H9 (cell line): Measurements from ENCODE around the gene BMERB1. TPM values are rescaled to one million over a fixed set of nuclear protein-coding genes. Genes with fewer than 3 reads are reported as not detected.

ENCODE experiments used
- DNase-seq: peaks from one replicate; pipeline ENCODE4 v3.0.0-alpha.2; 2017
- H2AFZ ChIP-seq: one replicate; pipeline ENCODE4 v1.6.1; 2013; ENCODE audit warnings: mild to moderate bottlenecking, low read length, control low read depth, moderate library complexity
- H2AK5ac ChIP-seq: 2 replicates; pipeline ENCODE4 v1.6.1; 2013; ENCODE audit warnings: low read length, control low read depth, mixed read lengths; ENCODE audit not compliant: insufficient read length
- H2BK120ac ChIP-seq: one replicate; pipeline ENCODE4 v1.6.1; 2013; ENCODE audit warnings: low read depth, mild to moderate bottlenecking, low read length, control low read depth, inconsistent platforms; ENCODE audit not compliant: poor library complexity, severe bottlenecking
- H2BK12ac ChIP-seq: 2 replicates; pipeline ENCODE4 v1.6.1; 2013; ENCODE audit warnings: low read length, control low read depth, mixed read lengths, low read depth; ENCODE audit not compliant: insufficient read length
- H2BK15ac ChIP-seq: 2 replicates; pipeline ENCODE4 v1.6.1; 2013; ENCODE audit warnings: low read depth, low read length, control low read depth
- H2BK20ac ChIP-seq: one replicate; pipeline ENCODE4 v1.6.1; 2013; ENCODE audit warnings: low read depth, mild to moderate bottlenecking, low read length, control low read depth, inconsistent platforms; ENCODE audit not compliant: poor library complexity, severe bottlenecking
- H2BK5ac ChIP-seq: 2 replicates; pipeline ENCODE4 v1.6.1; 2013; ENCODE audit warnings: low read length, control low read depth, mixed read lengths; ENCODE audit not compliant: insufficient read length
- H3K14ac ChIP-seq: 2 replicates; pipeline ENCODE4 v1.6.1; 2013; ENCODE audit warnings: low read length, control low read depth; ENCODE audit not compliant: insufficient read depth
- H3K18ac ChIP-seq: 2 replicates; pipeline ENCODE4 v1.6.1; 2013; ENCODE audit warnings: low read depth, mild to moderate bottlenecking, mixed read lengths, low read length, control low read depth; ENCODE audit not compliant: insufficient read length
- H3K23ac ChIP-seq: 2 replicates; pipeline ENCODE4 v1.6.1; 2013; ENCODE audit warnings: low read length, control low read depth, mixed read lengths, low read depth; ENCODE audit not compliant: insufficient read length
- H3K23me2 ChIP-seq: 2 replicates; pipeline ENCODE4 v1.6.1; 2013; ENCODE audit warnings: low read depth, mild to moderate bottlenecking, mixed read lengths, low read length, control low read depth; ENCODE audit not compliant: insufficient read length, poor library complexity, severe bottlenecking
- H3K27ac ChIP-seq: 2 replicates; pipeline ENCODE4 v1.5.1; 2013; ENCODE audit warnings: low read length, control low read depth, mixed read lengths, low read depth; ENCODE audit not compliant: insufficient read length
- H3K27me3 ChIP-seq: 2 replicates; pipeline ENCODE4 v1.6.1; 2013; ENCODE audit warnings: low read length, control low read depth, inconsistent platforms; ENCODE audit not compliant: insufficient read depth
- H3K4ac ChIP-seq: 2 replicates; pipeline ENCODE4 v1.6.1; 2013; ENCODE audit warnings: low read depth, mild to moderate bottlenecking, control low read depth, inconsistent platforms, low read length, moderate library complexity
- H3K4me1 ChIP-seq: 2 replicates; pipeline ENCODE4 v1.6.1; 2013; ENCODE audit warnings: low read length, control low read depth, inconsistent platforms; ENCODE audit not compliant: insufficient read depth
- H3K4me2 ChIP-seq: 2 replicates; pipeline ENCODE4 v1.6.1; 2013; ENCODE audit warnings: low read length, control low read depth, mixed read lengths; ENCODE audit not compliant: insufficient read length, insufficient read depth
- H3K56ac ChIP-seq: 2 replicates; pipeline ENCODE4 v1.6.1; 2013; ENCODE audit warnings: low read depth, mild to moderate bottlenecking, mixed read lengths, low read length, control low read depth; ENCODE audit not compliant: insufficient read length
- H3K79me1 ChIP-seq: 2 replicates; pipeline ENCODE4 v1.6.1; 2013; ENCODE audit warnings: low read depth, mild to moderate bottlenecking, moderate library complexity, low read length, control low read depth, inconsistent platforms; ENCODE audit not compliant: insufficient read depth, poor library complexity, severe bottlenecking
- H3K79me2 ChIP-seq: 2 replicates; pipeline ENCODE4 v1.6.1; 2013; ENCODE audit warnings: low read length, control low read depth, inconsistent platforms; ENCODE audit not compliant: insufficient read depth
- H3K9ac ChIP-seq: 2 replicates; pipeline ENCODE4 v1.6.1; 2013; ENCODE audit warnings: low read length, control low read depth, mixed read lengths; ENCODE audit not compliant: insufficient read length; ENCODE audit errors: extremely low read depth
- H3K9me3 ChIP-seq: one replicate; pipeline ENCODE4 v1.6.1; 2013; ENCODE audit warnings: low read depth, low read length, inconsistent platforms; ENCODE audit not compliant: control insufficient read depth
- H3T11ph ChIP-seq: one replicate; pipeline ENCODE4 v1.6.1; 2013; ENCODE audit warnings: mild to moderate bottlenecking, low read length, control low read depth, inconsistent platforms
- H4K20me1 ChIP-seq: one replicate; pipeline ENCODE4 v1.6.1; 2013; ENCODE audit not compliant: control insufficient read depth, insufficient read length, insufficient read depth
- H4K5ac ChIP-seq: 2 replicates; pipeline ENCODE4 v1.6.1; 2013; ENCODE audit warnings: low read depth, mild to moderate bottlenecking, mixed read lengths, low read length, control low read depth; ENCODE audit not compliant: insufficient read length
- H4K8ac ChIP-seq: replicated peaks from 2 replicates; pipeline ENCODE4 v1.6.1; 2013; ENCODE audit warnings: low read length, control low read depth, mixed read lengths, low read depth; ENCODE audit not compliant: insufficient read length
- H4K91ac ChIP-seq: 2 replicates; pipeline ENCODE4 v1.6.1; 2013; ENCODE audit warnings: low read depth, mild to moderate bottlenecking, moderate library complexity, mixed read lengths, low read length, control low read depth; ENCODE audit not compliant: insufficient read length
- H3K27ac Mint-ChIP-seq, 3 experiments: 2 replicates in 2 of 3; 3 replicates in 1 of 3; pipeline ENCODE4 v1.8.0; 2020 to 2021; ENCODE audit warnings: mixed read lengths in 3 of 3, mild to moderate bottlenecking in 1 of 3, moderate library complexity in 1 of 3
- H3K27me3 Mint-ChIP-seq: 2 replicates; pipeline ENCODE4 v1.8.0; 2021; ENCODE audit warnings: low read depth, mild to moderate bottlenecking, moderate library complexity, mixed read lengths
- H3K36me3 Mint-ChIP-seq, 3 experiments: 2 replicates in 2 of 3; 3 replicates in 1 of 3; pipeline ENCODE4 v1.8.0; 2020 to 2021; ENCODE audit warnings: low read depth in 3 of 3, mixed read lengths in 3 of 3; ENCODE audit not compliant: insufficient read depth in 1 of 3
- H3K4me1 Mint-ChIP-seq, 2 experiments: 2 replicates each; pipeline ENCODE4 v1.8.0; 2020; ENCODE audit warnings: mixed read lengths in 2 of 2
- H3K4me3 Mint-ChIP-seq, 2 experiments: 2 replicates in 1 of 2; 3 replicates in 1 of 2; pipeline ENCODE4 v1.8.0; 2020 to 2021; ENCODE audit warnings: mild to moderate bottlenecking in 2 of 2, mixed read lengths in 2 of 2, moderate library complexity in 1 of 2
- H3K9me3 Mint-ChIP-seq, 2 experiments: 2 replicates in 1 of 2; 3 replicates in 1 of 2; pipeline ENCODE4 v1.8.0; 2020; ENCODE audit warnings: mild to moderate bottlenecking in 2 of 2, mixed read lengths in 2 of 2, moderate library complexity in 1 of 2
- WGBS: extraction: QIAGEN DNeasy Blood & Tissue Kit; methylation state at CpG from one replicate; pipeline ENCODE4 v1.1.7; 2013; ENCODE audit warnings: missing lambda C conversion rate, low lambda C conversion rate, mixed read lengths; ENCODE audit not compliant: insufficient read length; ENCODE audit errors: extremely low coverage; 5-methylcytosine and 5-hydroxymethylcytosine counted together
- total RNA-seq: library from RNA; stranded (reverse); gene quantifications from 2 replicates; pipeline ENCODE4 v1.2.1, GENCODE V29; 2021
- TF ChIP-seq, protein P1 (sequence below): fragments of 200-600 bp; sonication (generic); conservative IDR thresholded peaks from 3 replicates; pipeline ENCODE4 v1.8.0; 2021; ENCODE audit warnings: antibody characterized with exemption, mild to moderate bottlenecking

Gene BMERB1
- total RNA-seq, 1 experiment from 2014 or later, result 19.5 TPM

DNA sequence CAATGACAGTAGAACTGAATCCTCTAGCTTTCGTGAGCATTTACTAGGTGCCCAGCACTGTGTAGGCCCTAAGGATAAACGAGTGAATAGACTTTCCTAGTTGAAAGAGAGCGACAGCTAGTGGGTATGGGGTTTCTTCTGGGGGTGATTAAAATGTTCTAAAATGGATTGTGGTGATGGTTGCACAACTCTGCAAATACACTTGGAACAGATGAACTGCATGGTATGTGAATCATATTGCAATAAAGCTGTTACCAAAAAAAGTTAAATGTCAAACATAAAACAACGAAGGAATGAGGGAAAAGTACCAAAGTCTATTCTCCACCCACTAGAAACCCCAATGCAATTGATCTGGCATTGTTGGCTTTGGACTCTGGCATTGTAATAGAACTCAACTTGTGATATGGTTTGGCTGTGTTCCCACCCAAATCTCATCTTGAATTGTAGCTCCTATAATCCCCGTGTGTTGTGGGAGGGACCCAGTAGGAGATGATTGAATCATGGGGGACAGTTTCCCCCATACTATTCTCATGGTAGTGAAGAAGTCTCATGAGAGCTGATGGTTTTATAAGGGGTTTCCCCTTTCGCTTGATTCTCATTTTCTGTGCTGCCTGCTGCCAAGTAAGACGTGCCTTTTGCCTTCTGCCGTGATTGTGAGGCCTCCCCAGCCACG, 138.1 kb downstream of the BMERB1 start:
- no peak overlapping the region for H3K27ac ChIP-seq
- H4K8ac ChIP-seq, result no peak overlapping the region
- H4K5ac ChIP-seq, result no peak overlapping the region
- no peak overlapping the region for H2BK15ac ChIP-seq
- no peak overlapping the region for H3K9ac ChIP-seq
- no peak overlapping the region for H2BK20ac ChIP-seq
- H2BK120ac ChIP-seq, result no peak overlapping the region
- H4K91ac ChIP-seq, result no peak overlapping the region
- no peak overlapping the region for H2BK5ac ChIP-seq
- peaks cover 2% of the 10 kb centered on the region; the same call in 1 of the 2 replicates for H3K4me1 ChIP-seq
- no peak overlapping the region for H3K4me2 ChIP-seq
- no peak overlapping the region for H3K4me3 Mint-ChIP-seq
- no peak overlapping the region for H3T11ph ChIP-seq
- no peaks in the 10 kb centered on the region for H3K79me1 ChIP-seq
- no peaks in the 10 kb centered on the region for H3K9me3 ChIP-seq
- DNase-seq, result no peak
- H3K79me2 ChIP-seq, result no peaks in the 10 kb centered on the region
- no peak overlapping the region for H2AK5ac ChIP-seq
- H3K56ac ChIP-seq, result no peak overlapping the region
- peaks cover 8 to 13% (median 10%) of the 10 kb centered on the region in 3 experiments; a peak in 6 of 7 replicates for H3K36me3 Mint-ChIP-seq
- no peaks in the 10 kb centered on the region for H3K27me3 ChIP-seq
- peaks cover 15 to 21% of the 10 kb centered on the region in 2 experiments for H3K4me1 Mint-ChIP-seq
- H3K14ac ChIP-seq, result no peak overlapping the region
- no peaks in the 10 kb centered on the region for H4K20me1 ChIP-seq
- no peaks in the 10 kb centered on the region; a peak in 1 of 5 replicates for H3K9me3 Mint-ChIP-seq
- H3K23me2 ChIP-seq, result no peaks in the 10 kb centered on the region
- no peaks in the 10 kb centered on the region for H3K27me3 Mint-ChIP-seq
- H3K27ac Mint-ChIP-seq, result no peak overlapping the region
- no CpG with 5 or more reads among the region's 9 CpGs for WGBS
- H2AFZ ChIP-seq, result no peak overlapping the region
- no peak overlapping the region for H3K4ac ChIP-seq
- H3K23ac ChIP-seq, result no peak overlapping the region
- H3K18ac ChIP-seq, result no peak overlapping the region
- no peak overlapping the region for H2BK12ac ChIP-seq
- TF ChIP-seq, protein P1, sequence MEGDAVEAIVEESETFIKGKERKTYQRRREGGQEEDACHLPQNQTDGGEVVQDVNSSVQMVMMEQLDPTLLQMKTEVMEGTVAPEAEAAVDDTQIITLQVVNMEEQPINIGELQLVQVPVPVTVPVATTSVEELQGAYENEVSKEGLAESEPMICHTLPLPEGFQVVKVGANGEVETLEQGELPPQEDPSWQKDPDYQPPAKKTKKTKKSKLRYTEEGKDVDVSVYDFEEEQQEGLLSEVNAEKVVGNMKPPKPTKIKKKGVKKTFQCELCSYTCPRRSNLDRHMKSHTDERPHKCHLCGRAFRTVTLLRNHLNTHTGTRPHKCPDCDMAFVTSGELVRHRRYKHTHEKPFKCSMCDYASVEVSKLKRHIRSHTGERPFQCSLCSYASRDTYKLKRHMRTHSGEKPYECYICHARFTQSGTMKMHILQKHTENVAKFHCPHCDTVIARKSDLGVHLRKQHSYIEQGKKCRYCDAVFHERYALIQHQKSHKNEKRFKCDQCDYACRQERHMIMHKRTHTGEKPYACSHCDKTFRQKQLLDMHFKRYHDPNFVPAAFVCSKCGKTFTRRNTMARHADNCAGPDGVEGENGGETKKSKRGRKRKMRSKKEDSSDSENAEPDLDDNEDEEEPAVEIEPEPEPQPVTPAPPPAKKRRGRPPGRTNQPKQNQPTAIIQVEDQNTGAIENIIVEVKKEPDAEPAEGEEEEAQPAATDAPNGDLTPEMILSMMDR, result no peak
